ENCODE data around the gene AHNAK.

- TF ChIP-seq POLR2A (IDR thresholded peaks at IDR 0.05), result no peak
- TF ChIP-seq, protein P1, sequence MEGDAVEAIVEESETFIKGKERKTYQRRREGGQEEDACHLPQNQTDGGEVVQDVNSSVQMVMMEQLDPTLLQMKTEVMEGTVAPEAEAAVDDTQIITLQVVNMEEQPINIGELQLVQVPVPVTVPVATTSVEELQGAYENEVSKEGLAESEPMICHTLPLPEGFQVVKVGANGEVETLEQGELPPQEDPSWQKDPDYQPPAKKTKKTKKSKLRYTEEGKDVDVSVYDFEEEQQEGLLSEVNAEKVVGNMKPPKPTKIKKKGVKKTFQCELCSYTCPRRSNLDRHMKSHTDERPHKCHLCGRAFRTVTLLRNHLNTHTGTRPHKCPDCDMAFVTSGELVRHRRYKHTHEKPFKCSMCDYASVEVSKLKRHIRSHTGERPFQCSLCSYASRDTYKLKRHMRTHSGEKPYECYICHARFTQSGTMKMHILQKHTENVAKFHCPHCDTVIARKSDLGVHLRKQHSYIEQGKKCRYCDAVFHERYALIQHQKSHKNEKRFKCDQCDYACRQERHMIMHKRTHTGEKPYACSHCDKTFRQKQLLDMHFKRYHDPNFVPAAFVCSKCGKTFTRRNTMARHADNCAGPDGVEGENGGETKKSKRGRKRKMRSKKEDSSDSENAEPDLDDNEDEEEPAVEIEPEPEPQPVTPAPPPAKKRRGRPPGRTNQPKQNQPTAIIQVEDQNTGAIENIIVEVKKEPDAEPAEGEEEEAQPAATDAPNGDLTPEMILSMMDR (IDR thresholded peaks at IDR 0.05 in 4 of 5, conservative IDR thresholded peaks at IDR 0.05 in 1 of 5), result no peak
Measured at GRCh38 chr11:62388999-62389398, 157.6 kb downstream of the AHNAK start.
